GM18858 (cell line): Measurements from ENCODE around the gene CUX1.

Experiments
- ATAC-seq: cut with Tn5 transposase; IDR thresholded peaks from one replicate; pipeline ENCODE4 v1.9.1; 2021; ENCODE audit not compliant: unreplicated experiment

The CUX1 gene

DNA sequence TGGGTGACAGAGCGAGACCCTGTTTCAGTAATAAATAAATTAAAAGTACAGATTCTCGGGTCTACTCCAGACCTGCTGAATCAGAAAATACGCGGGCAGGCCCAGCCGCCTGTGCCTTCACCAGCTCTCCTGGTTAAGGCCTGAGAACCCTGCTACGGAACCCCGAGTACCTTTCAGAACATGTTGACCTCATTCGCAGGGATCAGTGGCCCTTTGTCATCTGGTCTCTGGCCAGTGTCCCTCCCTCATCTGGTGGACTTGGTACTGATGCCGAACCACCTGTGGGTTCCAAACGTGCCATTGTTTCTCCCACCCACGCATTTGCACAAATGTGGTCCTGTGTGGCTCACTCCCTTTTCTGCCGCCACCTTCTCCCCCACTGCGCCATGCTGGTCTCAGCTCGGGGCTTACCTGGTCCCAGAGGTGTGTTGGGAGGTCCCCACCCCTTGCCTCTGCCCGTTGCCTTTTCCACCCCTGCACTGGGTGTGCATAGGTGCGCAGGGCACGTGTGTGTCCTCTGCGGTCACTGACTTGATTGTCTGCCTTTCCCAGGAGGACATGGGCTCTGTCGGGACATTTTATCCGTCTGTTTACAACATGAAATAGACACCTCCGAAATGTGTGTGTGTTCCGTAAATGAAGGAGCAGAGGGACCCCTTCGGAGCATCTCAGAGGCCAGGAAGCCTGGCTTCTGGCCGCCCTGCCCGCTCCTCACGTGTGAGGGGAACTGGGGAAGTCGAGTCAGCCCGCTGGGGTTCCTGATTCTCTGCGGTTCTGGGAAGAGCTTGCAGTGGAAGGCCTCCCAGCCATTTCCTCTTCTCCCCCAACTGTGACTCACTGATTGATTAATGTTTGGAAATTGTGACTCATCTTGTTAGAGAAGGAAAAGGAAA, 135.2 kb downstream of the CUX1 start:
- ATAC-seq = no peak

- no peak for ATAC-seq
Observed at GRCh38 chr7:101953248-101953819, 135.9 kb downstream of the CUX1 start.

DNA sequence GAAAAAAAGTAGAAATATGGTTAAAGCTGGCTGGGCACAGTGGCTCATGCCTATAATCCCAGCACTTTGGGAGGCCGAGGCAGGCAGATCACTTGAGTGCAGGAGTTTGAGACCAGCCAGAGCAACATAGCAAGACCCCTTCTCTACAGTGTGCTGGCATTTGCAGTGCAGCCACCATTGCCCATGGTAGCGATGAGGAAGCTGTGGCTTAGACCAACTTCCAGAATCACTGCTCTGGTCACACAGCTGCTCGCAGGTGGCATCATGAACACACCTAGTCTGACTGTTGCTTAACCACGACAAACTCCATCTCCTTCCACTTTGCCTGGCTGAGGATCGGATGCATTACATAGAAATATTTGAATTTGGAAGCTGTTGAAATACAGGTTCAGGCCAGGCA, 137.1 kb downstream of the CUX1 start:
- no peak for ATAC-seq

DNA sequence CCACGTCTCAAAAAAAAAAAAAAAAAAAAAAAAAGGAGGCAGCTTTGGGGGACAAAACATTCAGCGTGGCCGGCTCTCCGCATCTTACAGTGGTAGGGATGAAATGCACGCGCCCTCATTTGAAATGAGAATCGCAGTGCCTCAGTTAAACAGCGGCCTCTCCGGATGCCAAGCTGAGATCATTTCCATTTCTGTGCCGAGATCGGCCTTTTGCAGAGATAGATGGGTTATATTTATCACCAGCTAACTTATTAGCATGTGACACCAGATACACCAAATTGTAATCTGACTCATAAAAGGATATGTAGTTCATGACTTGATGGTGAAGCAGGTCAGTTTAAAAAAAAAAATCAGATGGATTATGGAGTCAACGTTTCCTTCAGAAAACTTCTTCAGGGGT, 138.7 kb downstream of the CUX1 start:
- ATAC-seq = no peak

DNA sequence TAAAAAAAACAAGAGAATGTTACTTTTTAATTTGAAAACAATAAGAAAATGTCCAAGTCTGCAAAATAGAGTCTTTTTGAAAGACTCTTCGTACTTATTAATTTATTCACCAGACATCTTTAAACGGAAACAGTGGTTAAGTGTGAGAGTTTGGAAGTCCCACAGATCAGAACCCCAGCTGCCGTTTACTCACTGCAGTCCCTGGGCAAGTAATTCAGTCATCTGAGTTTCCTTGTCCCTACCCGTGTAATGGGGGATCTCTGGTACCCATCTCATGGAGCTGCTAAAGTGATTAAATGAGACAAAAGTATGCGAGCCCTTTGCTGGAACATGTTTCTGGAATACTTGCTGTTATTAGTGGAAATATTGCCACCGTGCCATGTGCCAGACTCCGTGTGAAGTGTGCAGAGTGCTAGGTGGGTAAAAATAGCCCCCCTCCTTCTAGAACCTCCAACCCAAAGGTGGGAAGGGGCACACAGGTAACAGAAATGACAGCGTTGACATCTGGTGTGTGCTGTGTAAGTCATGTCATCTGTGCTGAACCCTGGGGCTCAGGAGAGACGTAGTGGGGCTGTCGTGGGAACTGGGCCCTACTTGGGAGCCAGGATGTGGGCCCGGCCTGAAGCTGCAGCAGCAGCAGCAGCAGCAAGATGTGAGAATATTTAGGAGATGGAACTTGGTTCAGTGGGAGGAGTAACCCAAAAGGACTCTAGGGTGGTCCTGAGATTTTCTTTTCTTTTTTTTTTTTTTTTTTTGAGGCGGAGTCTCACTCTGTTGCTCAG, 140.5 kb downstream of the CUX1 start:
- ATAC-seq = no peak

GRCh38 chr7:101959342-101959741, 141.9 kb downstream of the CUX1 start:
- no peak for ATAC-seq

DNA sequence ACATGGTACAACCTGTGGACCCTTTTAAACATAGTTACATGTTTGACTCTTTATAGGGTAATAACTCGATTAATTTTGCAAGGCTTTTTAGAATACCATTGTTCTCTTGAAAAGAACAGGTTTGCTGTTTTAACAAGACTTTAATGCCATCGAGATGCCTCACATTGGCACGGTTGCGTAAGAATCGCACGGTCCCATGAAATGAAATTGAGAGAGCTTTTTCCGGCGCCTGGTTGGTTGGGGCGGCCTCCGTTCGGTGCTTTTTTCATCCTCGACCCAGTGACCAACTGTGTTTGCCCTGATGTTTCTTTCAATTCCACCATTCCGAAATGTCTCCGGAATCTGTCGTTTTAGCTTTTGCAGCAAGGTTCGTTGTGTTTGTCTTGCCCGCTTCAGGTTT, 142.4 kb downstream of the CUX1 start:
- ATAC-seq = no peak

DNA sequence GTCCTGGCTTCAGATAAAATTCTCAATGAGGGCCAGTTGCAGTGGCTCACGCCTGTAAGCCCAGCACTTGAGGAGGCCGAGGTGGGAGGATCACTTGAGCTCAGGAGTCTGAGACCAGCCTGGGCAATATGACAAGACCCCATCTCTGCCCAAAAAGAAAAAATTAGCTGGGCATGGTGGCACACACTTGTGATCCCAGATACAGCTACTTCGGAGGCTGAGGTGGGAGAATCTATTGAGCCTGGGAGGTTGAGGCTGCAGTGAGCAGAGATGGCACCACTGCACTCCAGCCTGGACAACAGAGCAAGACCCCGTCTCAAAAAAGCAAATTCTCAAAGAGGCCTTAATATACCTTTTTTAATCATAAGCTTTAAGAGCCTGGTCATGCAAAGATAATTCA, 142.9 kb downstream of the CUX1 start:
- ATAC-seq = no peak

DNA sequence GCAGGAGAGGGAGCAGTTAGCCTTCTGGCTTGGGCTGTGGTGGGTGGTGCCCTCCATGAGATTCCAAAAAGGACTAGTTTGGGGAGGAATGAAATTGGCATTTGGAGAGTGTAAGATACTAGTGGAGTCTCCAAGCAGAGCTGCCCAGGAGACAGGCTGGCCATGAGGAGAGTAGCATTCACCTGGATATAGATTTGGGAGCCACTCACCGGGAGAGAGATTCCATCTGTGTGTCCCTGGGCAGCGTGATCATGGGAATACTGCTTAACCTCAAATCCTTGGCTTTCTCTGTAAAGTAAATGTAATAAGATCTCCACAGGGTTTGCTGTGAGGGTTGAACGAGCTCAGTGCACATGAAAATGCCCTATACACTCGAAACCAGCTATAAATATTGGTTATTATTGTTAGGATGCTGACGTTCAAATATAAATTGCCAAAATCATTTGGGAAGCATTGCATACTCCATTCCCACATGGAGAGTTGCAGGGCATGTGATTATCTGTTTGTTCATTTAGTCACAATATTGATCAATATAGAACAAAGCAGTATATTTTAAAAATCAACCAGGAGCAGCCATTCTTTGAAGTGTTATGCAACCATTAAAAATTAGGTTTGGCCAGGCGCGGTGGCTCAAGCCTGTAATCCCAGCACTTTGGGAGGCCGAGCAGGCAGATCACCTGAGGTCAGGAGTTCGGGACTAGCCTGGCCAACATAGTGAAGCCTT, 143.7 kb downstream of the CUX1 start:
- ATAC-seq = no peak

GRCh38 chr7:101961811-101962210, 144.4 kb downstream of the CUX1 start:
- no peak for ATAC-seq

GRCh38 chr7:101963693-101964092, 146.3 kb downstream of the CUX1 start:
- ATAC-seq = no peak

DNA sequence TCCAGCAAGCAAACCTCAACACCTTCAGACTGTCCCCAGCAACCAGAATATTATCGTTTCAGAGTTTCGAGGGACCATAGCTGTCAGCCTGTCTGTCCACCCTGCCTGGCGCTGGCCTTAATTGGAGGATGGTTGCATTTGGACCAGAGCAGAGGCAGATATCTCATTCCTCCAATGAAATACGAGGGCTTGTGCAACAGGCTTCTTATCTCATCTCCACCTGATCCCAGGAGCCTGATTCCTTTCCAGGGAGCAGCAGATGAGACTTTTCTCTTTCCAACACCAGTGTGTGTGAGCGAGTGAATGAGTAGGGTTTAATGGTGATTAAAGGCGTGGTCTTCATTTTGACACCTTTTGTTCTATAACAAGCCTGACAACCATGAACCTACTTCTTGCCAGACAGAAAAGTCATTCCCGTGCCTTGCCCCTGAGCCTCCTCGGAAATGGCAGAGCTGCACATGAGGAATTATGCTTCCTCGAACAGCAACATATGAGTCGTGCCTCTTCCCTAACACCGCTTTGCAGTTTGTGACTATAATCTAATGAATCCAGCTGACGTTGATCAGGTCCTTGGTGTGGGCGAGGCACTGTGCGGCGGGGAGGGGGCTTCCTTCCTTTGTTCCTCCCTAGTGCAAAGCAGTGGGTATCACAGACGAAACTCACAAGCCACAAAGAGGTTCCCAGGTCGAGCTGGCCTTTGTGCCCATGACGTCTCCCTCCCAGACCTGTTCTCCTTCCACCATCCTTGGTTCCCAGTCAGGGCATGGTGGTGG, 147.4 kb downstream of the CUX1 start:
- no peak for ATAC-seq

GRCh38 chr7:101968720-101969466, 151.5 kb downstream of the CUX1 start:
- ATAC-seq = no peak

- no peak for ATAC-seq
Observed at GRCh38 chr7:101969997-101970585, 152.7 kb downstream of the CUX1 start.

- ATAC-seq = no peak
Observed at GRCh38 chr7:101970801-101971200, 153.4 kb downstream of the CUX1 start.

- no peak for ATAC-seq
Observed at GRCh38 chr7:101971457-101971856, 154.0 kb downstream of the CUX1 start.

DNA sequence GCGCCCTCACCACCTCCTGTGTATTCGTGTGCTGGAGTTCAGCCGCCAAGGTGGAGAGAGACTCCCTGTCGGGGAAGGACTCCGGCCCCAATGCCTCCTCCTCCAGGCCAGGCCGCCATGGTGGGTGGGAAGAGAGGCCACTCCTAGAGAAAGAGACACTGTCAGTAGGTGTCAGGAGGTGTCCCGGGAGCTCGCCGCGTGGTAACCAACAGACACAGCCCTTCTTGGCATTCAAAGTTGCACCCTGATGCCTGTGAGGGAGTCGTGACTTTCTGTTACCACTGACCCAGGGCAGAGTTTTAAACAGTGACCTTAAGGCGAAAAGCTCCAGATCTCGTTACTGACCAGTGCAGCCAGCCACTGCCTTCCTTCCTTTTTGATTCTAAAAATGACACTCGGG, 155.2 kb downstream of the CUX1 start:
- no peak for ATAC-seq

DNA sequence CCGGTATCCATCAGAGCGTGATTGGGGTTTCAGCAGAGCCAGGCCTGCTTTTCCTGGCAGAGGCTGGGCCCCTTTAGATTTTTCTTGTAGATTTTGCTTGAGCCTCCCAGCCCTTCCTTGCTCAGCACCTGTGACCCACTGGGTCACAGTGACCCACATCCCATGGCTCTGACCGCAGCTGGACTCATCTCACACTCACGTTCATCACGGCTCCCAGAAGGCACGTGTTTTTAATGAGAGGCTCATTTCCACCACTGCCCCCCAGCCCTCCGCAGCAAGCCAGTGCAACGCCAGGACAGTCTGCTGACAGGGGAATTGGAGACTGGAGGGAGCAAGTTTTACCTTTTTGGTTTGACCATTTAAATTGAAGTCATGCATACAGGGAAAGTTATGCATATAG, 155.7 kb downstream of the CUX1 start:
- ATAC-seq = no peak

GRCh38 chr7:101974393-101974792, 157.0 kb downstream of the CUX1 start:
- no peak for ATAC-seq
